HG03280 (cell line): Measurements from ENCODE around the gene NR1H3.
"Not testable (repeated sequence)": the region's sequence is repeated elsewhere in the genome, so short reads cannot be mapped to it uniquely, and the experiment has no call there.

Experiments
- ATAC-seq: cut with Tn5 transposase; IDR thresholded peaks from one replicate; pipeline ENCODE4 v1.9.1; 2021; ENCODE audit warnings: mild to moderate bottlenecking, moderate library complexity; ENCODE audit not compliant: unreplicated experiment

The NR1H3 gene

GRCh38 chr11:47302853-47303252 lies 45.1 kb downstream of the NR1H3 start:
- ATAC-seq = no peak

GRCh38 chr11:47305734-47306483 lies 48.1 kb downstream of the NR1H3 start:
- ATAC-seq = no peak

GRCh38 chr11:47306484-47306844 lies 48.7 kb downstream of the NR1H3 start:
- ATAC-seq = no peak

GRCh38 chr11:47308050-47308823 lies 50.4 kb downstream of the NR1H3 start:
- ATAC-seq = no peak

- no peak for ATAC-seq
Observed at GRCh38 chr11:47314992-47315391, 57.2 kb downstream of the NR1H3 start.

GRCh38 chr11:47316501-47316900 lies 58.7 kb downstream of the NR1H3 start:
- not testable (repeated sequence) for ATAC-seq

- ATAC-seq = no peak
Observed at GRCh38 chr11:47317064-47317828, 59.5 kb downstream of the NR1H3 start.

GRCh38 chr11:47318166-47318565 lies 60.4 kb downstream of the NR1H3 start:
- ATAC-seq = no peak
